ENCODE data around the gene WASHC4. TPM values are rescaled to one million over a fixed set of nuclear protein-coding genes. Genes with fewer than 3 reads are reported as not detected.

The WASHC4 gene
- total RNA-seq, 1 experiment from 2014 or later: 41.2 TPM

DNA sequence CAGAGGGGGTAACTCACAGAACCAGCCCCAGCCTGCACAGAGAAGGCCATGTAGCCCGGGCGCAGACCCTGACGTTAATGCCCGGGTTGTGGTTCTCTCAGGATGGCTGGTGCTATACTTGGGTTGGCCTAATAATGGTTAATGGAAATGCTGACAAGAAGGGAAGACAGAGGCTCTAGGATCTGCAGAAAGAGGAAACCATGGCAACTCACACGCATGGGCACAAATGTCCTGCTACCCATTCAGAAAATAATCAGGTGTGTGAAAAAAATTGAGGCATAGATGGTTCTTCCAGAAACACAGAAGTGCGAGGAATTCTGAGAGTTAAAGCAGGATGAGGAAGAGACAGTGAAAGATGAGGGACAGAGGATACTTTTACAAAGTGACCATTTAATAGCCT is 94.7 kb downstream of the WASHC4 start:
- Histone ChIP-seq H3K27ac (ENCODE audit: insufficient read length, low read depth, low read length) (no peak overlapping the region), H3K18ac (ENCODE audit: insufficient read length, low read depth, low read length) (no peak overlapping the region), H3K14ac (ENCODE audit: insufficient read depth, low read length) (no peak overlapping the region), H3K56ac (ENCODE audit: insufficient read length, low read depth, low read length) (no peak overlapping the region), H2BK12ac (ENCODE audit: insufficient read length, low read depth, low read length) (no peak overlapping the region), H2BK5ac (ENCODE audit: insufficient read length, low read length) (no peak overlapping the region), H3K4ac (ENCODE audit: low read depth, low read length) (no peak overlapping the region), H4K20me1 (ENCODE audit: control insufficient read depth, insufficient read depth, insufficient read length) (no peaks in the 10 kb centered on the region), H4K8ac (replicated peaks; ENCODE audit: insufficient read length, low read depth, low read length) (no peak overlapping the region), H2AK5ac (ENCODE audit: insufficient read length, low read length) (no peak overlapping the region), H3K23ac (ENCODE audit: insufficient read length, low read depth, low read length) (no peak overlapping the region), H2BK120ac (ENCODE audit: low read depth, low read length, poor library complexity, severe bottlenecking) (no peak overlapping the region), H3K4me1 (ENCODE audit: insufficient read depth, low read length) (no peaks in the 10 kb centered on the region), H2BK15ac (ENCODE audit: low read depth, low read length) (no peak overlapping the region), H3K4me2 (ENCODE audit: insufficient read depth, insufficient read length, low read length) (no peak overlapping the region), H3K79me1 (ENCODE audit: insufficient read depth, low read depth, low read length, poor library complexity, severe bottlenecking) (no peaks in the 10 kb centered on the region), H3T11ph (ENCODE audit: low read length) (no peak overlapping the region), H4K91ac (ENCODE audit: insufficient read length, low read depth, low read length) (no peak overlapping the region), H3K9ac (ENCODE audit: extremely low read depth, insufficient read length, low read length) (no peak overlapping the region), H3K23me2 (ENCODE audit: insufficient read length, low read depth, low read length, poor library complexity, severe bottlenecking) (no peaks in the 10 kb centered on the region), H2BK20ac (ENCODE audit: low read depth, low read length, poor library complexity, severe bottlenecking) (no peak overlapping the region), H4K5ac (ENCODE audit: insufficient read length, low read depth, low read length) (no peak overlapping the region), H3K79me2 (ENCODE audit: insufficient read depth, low read length) (no peaks in the 10 kb centered on the region), H3K9me3 (ENCODE audit: control insufficient read depth, low read depth, low read length) (no peaks in the 10 kb centered on the region), H2AFZ (ENCODE audit: low read length) (no peak overlapping the region), H3K27me3 (ENCODE audit: insufficient read depth, low read length) (no peaks in the 10 kb centered on the region; the same call in 1 of the 2 replicates)
- H3K27ac Mint-ChIP-seq: no peak overlapping the region
- H3K27me3 Mint-ChIP-seq (ENCODE audit: low read depth): no peaks in the 10 kb centered on the region
- TF ChIP-seq, protein P1, sequence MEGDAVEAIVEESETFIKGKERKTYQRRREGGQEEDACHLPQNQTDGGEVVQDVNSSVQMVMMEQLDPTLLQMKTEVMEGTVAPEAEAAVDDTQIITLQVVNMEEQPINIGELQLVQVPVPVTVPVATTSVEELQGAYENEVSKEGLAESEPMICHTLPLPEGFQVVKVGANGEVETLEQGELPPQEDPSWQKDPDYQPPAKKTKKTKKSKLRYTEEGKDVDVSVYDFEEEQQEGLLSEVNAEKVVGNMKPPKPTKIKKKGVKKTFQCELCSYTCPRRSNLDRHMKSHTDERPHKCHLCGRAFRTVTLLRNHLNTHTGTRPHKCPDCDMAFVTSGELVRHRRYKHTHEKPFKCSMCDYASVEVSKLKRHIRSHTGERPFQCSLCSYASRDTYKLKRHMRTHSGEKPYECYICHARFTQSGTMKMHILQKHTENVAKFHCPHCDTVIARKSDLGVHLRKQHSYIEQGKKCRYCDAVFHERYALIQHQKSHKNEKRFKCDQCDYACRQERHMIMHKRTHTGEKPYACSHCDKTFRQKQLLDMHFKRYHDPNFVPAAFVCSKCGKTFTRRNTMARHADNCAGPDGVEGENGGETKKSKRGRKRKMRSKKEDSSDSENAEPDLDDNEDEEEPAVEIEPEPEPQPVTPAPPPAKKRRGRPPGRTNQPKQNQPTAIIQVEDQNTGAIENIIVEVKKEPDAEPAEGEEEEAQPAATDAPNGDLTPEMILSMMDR (conservative IDR thresholded peaks at IDR 0.05): no peak
- no CpG with 5 or more reads among the region's 6 CpGs for WGBS (ENCODE audit: extremely low coverage, insufficient read length, low lambda C conversion rate)
- no peak overlapping the region for H3K4me3 Mint-ChIP-seq
- no peak for DNase-seq
- peaks cover 7 to 43% (median 38%) of the 10 kb centered on the region in 3 experiments; a peak in 6 of 7 replicates for H3K36me3 Mint-ChIP-seq (ENCODE audit: insufficient read depth in 1 of 3, low read depth in 3 of 3)
- peaks cover 0 to 5% of the 10 kb centered on the region in 2 experiments; a peak in 1 of 4 replicates for H3K4me1 Mint-ChIP-seq
- H3K9me3 Mint-ChIP-seq: no peaks in the 10 kb centered on the region
